Keratinocyte (primary cell): ENCODE results near the gene GUCY2C.

Experiments
- CTCF ChIP-seq, 3 experiments: IDR thresholded peaks in 1 of 3; conservative IDR thresholded peaks in 1 of 3; optimal IDR thresholded peaks in 1 of 3; 2 replicates in 2 of 3; 3 replicates in 1 of 3; pipeline versions ENCODE3 to v1.5.1; 2011; ENCODE audit warnings: low read length in 3 of 3, mild to moderate bottlenecking in 3 of 3, moderate library complexity in 2 of 3, control low read depth in 1 of 3, inconsistent platforms in 1 of 3; ENCODE audit not compliant: insufficient read depth in 2 of 3; ENCODE audit errors: extremely low read depth in 1 of 3
- EZH2 ChIP-seq: IDR thresholded peaks from one replicate; pipeline ENCODE4 v1.6.1; 2012; ENCODE audit warnings: inconsistent platforms, mild to moderate bottlenecking, low read length, moderate library complexity

DNA sequence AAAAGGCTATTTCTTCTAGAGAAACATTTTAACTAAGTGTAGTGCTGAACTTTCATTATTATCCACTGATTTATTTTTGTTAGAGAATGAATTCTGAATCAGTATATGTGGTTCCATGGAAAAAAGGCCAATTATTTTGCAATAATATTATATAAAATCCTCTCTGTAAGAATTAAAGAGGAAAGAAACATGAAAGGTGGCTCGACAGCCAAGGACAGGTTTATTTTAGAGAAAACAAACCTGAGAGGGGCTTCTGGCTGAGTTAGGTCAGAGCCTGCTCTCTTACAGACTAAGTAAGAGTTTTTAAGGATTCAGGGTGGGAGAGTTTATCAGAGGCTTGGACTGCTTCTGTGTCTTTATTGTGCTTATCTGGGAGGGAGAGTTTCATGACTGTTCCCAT lies 46.7 kb upstream of the GUCY2C start:
- TF ChIP-seq CTCF (optimal IDR thresholded peaks at IDR 0.05 in 1 of 3, IDR thresholded peaks at IDR 0.05 in 1 of 3, conservative IDR thresholded peaks at IDR 0.05 in 1 of 3; ENCODE audit: extremely low read depth in 1 of 3, insufficient read depth in 2 of 3, low read length in 3 of 3), result no peak
- TF ChIP-seq EZH2, result no peak
